ENCODE data around the gene CFAP43. TPM values are rescaled to one million over a fixed set of nuclear protein-coding genes. Genes with fewer than 3 reads are reported as not detected.

CFAP43 gene
- total and polyA plus RNA-seq, 2 of the 8 experiments (the other 6 are each of a cell fraction or from before 2014, with no cell fraction given) = 0.11 to 0.27 TPM

GRCh38 chr10:104260775-104261115, 28.6 kb upstream of the CFAP43 start:
- Histone ChIP-seq H4K91ac (replicated peaks; ENCODE audit: insufficient read length, low read length) (no peak overlapping the region), H4K20me1 (replicated peaks in 1 of 2; ENCODE audit: control insufficient read depth in 1 of 2, insufficient read depth in 2 of 2, low read length in 2 of 2) (peaks cover 4 to 7% of the 10 kb centered on the region in 2 experiments), H3K9ac (replicated peaks in 1 of 4; ENCODE audit: extremely low read depth in 1 of 4, low read depth in 3 of 4, low read length in 3 of 4) (no peak overlapping the region), H3K23ac (ENCODE audit: insufficient read length) (no peak overlapping the region), H3K4me3 (ENCODE audit: extremely low read depth in 1 of 4, insufficient read depth in 2 of 4, low read depth in 3 of 4, low read length in 4 of 4) (no peak overlapping the region), H3K56ac (replicated peaks; ENCODE audit: insufficient read length, low read depth, low read length) (no peak overlapping the region), H4K8ac (ENCODE audit: extremely low read depth, insufficient read depth, low read length) (no peak overlapping the region), H3K4me1 (replicated peaks in 1 of 4; ENCODE audit: control insufficient read depth in 3 of 4, insufficient read depth in 4 of 4, low read length in 3 of 4) (no peaks in the 10 kb centered on the region; a peak in 1 of 7 replicates), H3K4me2 (ENCODE audit: insufficient read depth in 1 of 2, low read depth in 2 of 2, low read length in 2 of 2) (no peak overlapping the region), H2BK15ac (ENCODE audit: low read length) (no peak overlapping the region), H2AK5ac (ENCODE audit: low read depth, low read length) (no peak overlapping the region), H2BK120ac (replicated peaks; ENCODE audit: low read depth, low read length) (no peak overlapping the region), H3K18ac (ENCODE audit: extremely low read depth, low read length) (no peak overlapping the region), H3K14ac (ENCODE audit: insufficient read length) (no peak overlapping the region), H2BK20ac (ENCODE audit: low read length) (no peak overlapping the region), H3K27ac (ENCODE audit: low read depth, low read length) (no peak overlapping the region), H3K36me3 (ENCODE audit: control insufficient read depth in 2 of 4, insufficient read depth in 4 of 4, low read length in 3 of 4) (peaks cover 0 to 34% (median 4%) of the 10 kb centered on the region in 4 experiments; a peak in 5 of 8 replicates), H3K23me2 (ENCODE audit: low read depth, low read length) (no peaks in the 10 kb centered on the region), H2BK12ac (ENCODE audit: low read depth, low read length) (no peak overlapping the region), H3K4ac (replicated peaks; ENCODE audit: insufficient read length, low read depth, low read length) (no peak overlapping the region), H3K27me3 (replicated peaks in 1 of 4; ENCODE audit: control insufficient read depth in 3 of 4, extremely low read depth in 1 of 4, insufficient read depth in 3 of 4, low read length in 3 of 4) (no peaks in the 10 kb centered on the region; a peak in 1 of 7 replicates), H4K5ac (ENCODE audit: insufficient read length, low read depth, low read length) (no peak overlapping the region), H3K79me1 (ENCODE audit: low read depth, low read length) (no peaks in the 10 kb centered on the region; the same call in 1 of the 2 replicates), H3K79me2 (ENCODE audit: control insufficient read depth in 1 of 2, insufficient read depth in 2 of 2, low read length in 2 of 2) (peaks cover 0 to 26% of the 10 kb centered on the region in 2 experiments; a peak in 2 of 4 replicates), H2AFZ (ENCODE audit: low read length) (no peak overlapping the region), H2BK5ac (ENCODE audit: low read depth, low read length) (no peak overlapping the region), H3K9me3 (ENCODE audit: insufficient read depth in 2 of 2, low read depth in 1 of 2, low read length in 1 of 2) (no peaks in the 10 kb centered on the region)
- ChIA-PET CTCF (ENCODE audit: partially characterized antibody) (interaction anchor here (1.4 kb wide), 1 partner anchor 31 kb away, joined by 7 read pairs; no protein-coding TSS in a partner anchor), POLR2A (ENCODE audit: partially characterized antibody) (no interaction called here)
- TF ChIP-seq KDM5A (IDR thresholded peaks at IDR 0.05; ENCODE audit: low read length) (no peak), RNF2 (IDR thresholded peaks at IDR 0.05; ENCODE audit: borderline replicate concordance, low read depth, low read length, missing control alignments, poor library complexity, severe bottlenecking) (no peak), SP2 (IDR thresholded peaks at IDR 0.05; ENCODE audit: low read length) (no peak), CEBPB (IDR thresholded peaks at IDR 0.05; ENCODE audit: low read depth, low read length) (no peak)
- 84% methylated on average over 3 of the region's 3 CpGs; no CpG with 5 or more reads in 1 of the 2 experiments for WGBS, 2 experiments (ENCODE audit: extremely low coverage in 1 of 2, insufficient coverage in 1 of 2, insufficient read length in 1 of 2, insufficient replicate concordance in 2 of 2, low coverage in 1 of 2, low lambda C conversion rate in 2 of 2, missing lambda C conversion rate in 1 of 2)
- DNase-seq (ENCODE audit: low read depth in 1 of 2, low spot score in 2 of 2) (no peak), FAIRE-seq (no peak)

Data from H1 (cell line).